CD14-positive monocyte (primary cell): Measurements from ENCODE around the gene SMAD6. TPM values are rescaled to one million over a fixed set of nuclear protein-coding genes. Genes with fewer than 3 reads are reported as not detected.

ENCODE experiments used
- DNase-seq, 3 donors: peaks; one replicate each; pipeline ENCODE4 v3.0.0-alpha.2; 2011 to 2022
- H2AFZ ChIP-seq: 2 replicates; pipeline ENCODE4 v1.6.0; 2012; ENCODE audit warnings: mild to moderate bottlenecking, low read depth, low read length, inconsistent platforms; ENCODE audit not compliant: insufficient read depth, poor library complexity, severe bottlenecking
- H3K27ac ChIP-seq, 2 donors: 1 replicate in 1 of 2; 2 replicates in 1 of 2; pipeline ENCODE4 v1.5.1; 2012 to 2013; ENCODE audit warnings: low read length in 2 of 2, control low read depth in 1 of 2, inconsistent platforms in 1 of 2, low read depth in 1 of 2, mild to moderate bottlenecking in 1 of 2
- H3K27me3 ChIP-seq, 2 donors: one replicate each; pipeline versions ENCODE4 v1.6.0 to v1.6.1; 2011 to 2013; ENCODE audit warnings: low read length in 2 of 2; ENCODE audit not compliant: control insufficient read depth in 2 of 2, insufficient read depth in 2 of 2
- H3K36me3 ChIP-seq, 2 donors: replicated peaks in 1 of 2; 1 replicate in 1 of 2; 2 replicates in 1 of 2; pipeline versions ENCODE4 v1.5.1 to v1.6.1; 2012 to 2013; ENCODE audit warnings: low read length in 2 of 2, control low read depth in 1 of 2, inconsistent platforms in 1 of 2, mild to moderate bottlenecking in 1 of 2; ENCODE audit not compliant: insufficient read depth in 2 of 2, control insufficient read depth in 1 of 2
- H3K4me1 ChIP-seq, 2 donors: 1 replicate in 1 of 2; 2 replicates in 1 of 2; pipeline versions ENCODE4 v1.5.1 to v1.6.1; 2012 to 2013; ENCODE audit warnings: low read length in 2 of 2, control low read depth in 1 of 2, inconsistent platforms in 1 of 2, mild to moderate bottlenecking in 1 of 2, moderate library complexity in 1 of 2; ENCODE audit not compliant: insufficient read depth in 2 of 2, control insufficient read depth in 1 of 2
- H3K4me2 ChIP-seq: replicated peaks from 2 replicates; pipeline ENCODE3; 2012; ENCODE audit warnings: low read length, moderate library complexity, mild to moderate bottlenecking; ENCODE audit not compliant: poor library complexity, severe bottlenecking; ENCODE audit errors: extremely low read depth
- H3K4me3 ChIP-seq, 3 experiments: fragments of 200-600 bp in 1 of 3; sonication (generic) in 1 of 3; replicated peaks in 1 of 3; 1 replicate in 2 of 3; 2 replicates in 1 of 3; pipeline ENCODE4 v1.5.1; 2011 to 2013; ENCODE audit warnings: low read length in 3 of 3, mild to moderate bottlenecking in 3 of 3, control low read depth in 2 of 3, low read depth in 2 of 3, inconsistent platforms in 1 of 3, moderate library complexity in 1 of 3
- H3K79me2 ChIP-seq: 2 replicates; pipeline ENCODE4 v1.6.0; 2012; ENCODE audit warnings: mild to moderate bottlenecking, control low read depth, inconsistent platforms, low read length, moderate library complexity; ENCODE audit not compliant: insufficient read depth
- H3K9ac ChIP-seq: 2 replicates; pipeline ENCODE4 v1.6.0; 2017; ENCODE audit warnings: low read length, mild to moderate bottlenecking; ENCODE audit not compliant: insufficient read depth, poor library complexity, severe bottlenecking
- H3K9me3 ChIP-seq, 2 donors: replicated peaks in 1 of 2; 1 replicate in 1 of 2; 2 replicates in 1 of 2; pipeline versions ENCODE4 v1.5.1 to v1.6.1; 2012 to 2013; ENCODE audit warnings: low read length in 2 of 2, control low read depth in 1 of 2; ENCODE audit not compliant: control insufficient read depth in 1 of 2, insufficient read depth in 1 of 2
- H4K20me1 ChIP-seq: 2 replicates; pipeline ENCODE4 v1.6.0; 2012; ENCODE audit warnings: mild to moderate bottlenecking, low read length, control low read depth, moderate library complexity; ENCODE audit not compliant: insufficient read depth
- H3K27ac Mint-ChIP-seq, 7 donors: one replicate each; pipeline ENCODE4 v1.8.0; 2020; ENCODE audit warnings: mild to moderate bottlenecking in 7 of 7, mixed read lengths in 7 of 7, moderate library complexity in 6 of 7, inconsistent platforms in 2 of 7
- H3K27me3 Mint-ChIP-seq, 3 donors: one replicate each; pipeline ENCODE4 v1.8.0; 2021 to 2022; ENCODE audit warnings: low read depth in 3 of 3, mild to moderate bottlenecking in 3 of 3, mixed read lengths in 3 of 3, moderate library complexity in 3 of 3, inconsistent platforms in 1 of 3
- H3K36me3 Mint-ChIP-seq, 2 donors: one replicate each; pipeline ENCODE4 v1.8.0; 2020; ENCODE audit warnings: mixed read lengths in 2 of 2, inconsistent platforms in 1 of 2, mild to moderate bottlenecking in 1 of 2
- H3K4me1 Mint-ChIP-seq: one replicate; pipeline ENCODE4 v1.8.0; 2020; ENCODE audit warnings: mild to moderate bottlenecking, mixed read lengths
- H3K4me3 Mint-ChIP-seq, 2 donors: one replicate each; pipeline ENCODE4 v1.8.0; 2020; ENCODE audit warnings: mild to moderate bottlenecking in 2 of 2, mixed read lengths in 2 of 2, moderate library complexity in 1 of 2
- H3K9me3 Mint-ChIP-seq, 7 donors: one replicate each; pipeline ENCODE4 v1.8.0; 2020 to 2022; ENCODE audit warnings: mixed read lengths in 7 of 7, mild to moderate bottlenecking in 6 of 7, moderate library complexity in 6 of 7, inconsistent platforms in 2 of 7
- CTCF ChIP-seq: fragments of 200-600 bp; IDR thresholded peaks from one replicate; pipeline ENCODE4 v1.8.0; 2022; ENCODE audit warnings: antibody characterized with exemption, mild to moderate bottlenecking
- WGBS: methylation state at CpG from one replicate; pipeline ENCODE4 v1.1.5; 2013; ENCODE audit warnings: missing lambda C conversion rate; ENCODE audit not compliant: insufficient coverage; 5-methylcytosine and 5-hydroxymethylcytosine counted together
- intact Hi-C, 2 donors: fragments of 100-400 bp; cut with micrococcal nuclease; formaldehyde crosslinking; loops; one replicate each; pipeline versions ENCODE4 v1.15.0 to v1.15.1; 2023
- polyA plus RNA-seq, 3 donors: library from polyadenylated mRNA; depleted of rRNA in 1 of 3; unstranded in 2 of 3; stranded (reverse) in 1 of 3; fragments of 300-500 nt in 2 of 3; fragments of >200 nt in 1 of 3; fragmentation: Illumina TruSeq in 2 of 3; gene quantifications; 1 replicate in 2 of 3; 2 replicates in 1 of 3; pipeline ENCODE4 v1.2.3, GENCODE V29; 2012 to 2021

Gene SMAD6
- polyA plus RNA-seq, 3 donors = 0.31 TPM; not detected in 2

GRCh38 chr15:66734961-66735908, 33.2 kb downstream of the SMAD6 start:
- no peak for TF ChIP-seq CTCF
- no peak overlapping the region for H3K9ac ChIP-seq
- Mint-ChIP-seq H3K4me3 (no peak overlapping the region), H3K4me1 (peaks cover 9% of the 10 kb centered on the region), H3K36me3 (no peaks in the 10 kb centered on the region), H3K9me3 (no peaks in the 10 kb centered on the region), H3K27me3 (peaks cover 0 to 4% (median 1%) of the 10 kb centered on the region in 3 donors), H3K27ac (no peak overlapping the region)
- no peak overlapping the region for H3K27ac ChIP-seq
- H3K4me1 ChIP-seq = no peaks in the 10 kb centered on the region
- H3K4me3 ChIP-seq = no peak overlapping the region
- H4K20me1 ChIP-seq = no peaks in the 10 kb centered on the region
- H2AFZ ChIP-seq = no peak overlapping the region
- no peaks in the 10 kb centered on the region for H3K27me3 ChIP-seq
- H3K36me3 ChIP-seq = no peaks in the 10 kb centered on the region
- no peak overlapping the region for H3K4me2 ChIP-seq
- intact Hi-C loops = no loop called here
- 97% methylated on average over 8 of the region's 10 CpGs for WGBS
- H3K79me2 ChIP-seq = no peaks in the 10 kb centered on the region
- no peaks in the 10 kb centered on the region for H3K9me3 ChIP-seq
- no peak for DNase-seq

GRCh38 chr15:66735909-66736305, 33.9 kb downstream of the SMAD6 start:
- Histone ChIP-seq H2AFZ (no peak overlapping the region), H3K4me1 (no peaks in the 10 kb centered on the region), H3K36me3 (no peaks in the 10 kb centered on the region), H3K4me3 (no peak overlapping the region), H3K27ac (no peak overlapping the region), H3K4me2 (no peak overlapping the region), H3K9ac (no peak overlapping the region), H3K79me2 (no peaks in the 10 kb centered on the region), H4K20me1 (no peaks in the 10 kb centered on the region), H3K27me3 (no peaks in the 10 kb centered on the region), H3K9me3 (no peaks in the 10 kb centered on the region)
- no peak for DNase-seq
- TF ChIP-seq CTCF = no peak
- Mint-ChIP-seq H3K36me3 (no peaks in the 10 kb centered on the region), H3K9me3 (no peaks in the 10 kb centered on the region), H3K27ac (no peak overlapping the region), H3K4me3 (no peak overlapping the region), H3K4me1 (peaks cover 4% of the 10 kb centered on the region), H3K27me3 (peaks cover 0 to 4% (median 1%) of the 10 kb centered on the region in 3 donors)
- intact Hi-C loops = no loop called here
- WGBS = 80% methylated on average over 1 of the region's 9 CpGs
